H9 (cell line): Measurements from ENCODE around the gene MGAT5. TPM values are rescaled to one million over a fixed set of nuclear protein-coding genes. Genes with fewer than 3 reads are reported as not detected.

Experiments
- DNase-seq: peaks from one replicate; pipeline ENCODE4 v3.0.0-alpha.2; 2017
- H2AFZ ChIP-seq: one replicate; pipeline ENCODE4 v1.6.1; 2013; ENCODE audit warnings: mild to moderate bottlenecking, low read length, control low read depth, moderate library complexity
- H2AK5ac ChIP-seq: 2 replicates; pipeline ENCODE4 v1.6.1; 2013; ENCODE audit warnings: low read length, control low read depth, mixed read lengths; ENCODE audit not compliant: insufficient read length
- H2BK120ac ChIP-seq: one replicate; pipeline ENCODE4 v1.6.1; 2013; ENCODE audit warnings: low read depth, mild to moderate bottlenecking, low read length, control low read depth, inconsistent platforms; ENCODE audit not compliant: poor library complexity, severe bottlenecking
- H2BK12ac ChIP-seq: 2 replicates; pipeline ENCODE4 v1.6.1; 2013; ENCODE audit warnings: low read length, control low read depth, mixed read lengths, low read depth; ENCODE audit not compliant: insufficient read length
- H2BK15ac ChIP-seq: 2 replicates; pipeline ENCODE4 v1.6.1; 2013; ENCODE audit warnings: low read depth, low read length, control low read depth
- H2BK20ac ChIP-seq: one replicate; pipeline ENCODE4 v1.6.1; 2013; ENCODE audit warnings: low read depth, mild to moderate bottlenecking, low read length, control low read depth, inconsistent platforms; ENCODE audit not compliant: poor library complexity, severe bottlenecking
- H2BK5ac ChIP-seq: 2 replicates; pipeline ENCODE4 v1.6.1; 2013; ENCODE audit warnings: low read length, control low read depth, mixed read lengths; ENCODE audit not compliant: insufficient read length
- H3K14ac ChIP-seq: 2 replicates; pipeline ENCODE4 v1.6.1; 2013; ENCODE audit warnings: low read length, control low read depth; ENCODE audit not compliant: insufficient read depth
- H3K18ac ChIP-seq: 2 replicates; pipeline ENCODE4 v1.6.1; 2013; ENCODE audit warnings: low read depth, mild to moderate bottlenecking, mixed read lengths, low read length, control low read depth; ENCODE audit not compliant: insufficient read length
- H3K23ac ChIP-seq: 2 replicates; pipeline ENCODE4 v1.6.1; 2013; ENCODE audit warnings: low read length, control low read depth, mixed read lengths, low read depth; ENCODE audit not compliant: insufficient read length
- H3K23me2 ChIP-seq: 2 replicates; pipeline ENCODE4 v1.6.1; 2013; ENCODE audit warnings: low read depth, mild to moderate bottlenecking, mixed read lengths, low read length, control low read depth; ENCODE audit not compliant: insufficient read length, poor library complexity, severe bottlenecking
- H3K27ac ChIP-seq: 2 replicates; pipeline ENCODE4 v1.5.1; 2013; ENCODE audit warnings: low read length, control low read depth, mixed read lengths, low read depth; ENCODE audit not compliant: insufficient read length
- H3K27me3 ChIP-seq: 2 replicates; pipeline ENCODE4 v1.6.1; 2013; ENCODE audit warnings: low read length, control low read depth, inconsistent platforms; ENCODE audit not compliant: insufficient read depth
- H3K4ac ChIP-seq: 2 replicates; pipeline ENCODE4 v1.6.1; 2013; ENCODE audit warnings: low read depth, mild to moderate bottlenecking, control low read depth, inconsistent platforms, low read length, moderate library complexity
- H3K4me1 ChIP-seq: 2 replicates; pipeline ENCODE4 v1.6.1; 2013; ENCODE audit warnings: low read length, control low read depth, inconsistent platforms; ENCODE audit not compliant: insufficient read depth
- H3K4me2 ChIP-seq: 2 replicates; pipeline ENCODE4 v1.6.1; 2013; ENCODE audit warnings: low read length, control low read depth, mixed read lengths; ENCODE audit not compliant: insufficient read length, insufficient read depth
- H3K56ac ChIP-seq: 2 replicates; pipeline ENCODE4 v1.6.1; 2013; ENCODE audit warnings: low read depth, mild to moderate bottlenecking, mixed read lengths, low read length, control low read depth; ENCODE audit not compliant: insufficient read length
- H3K79me1 ChIP-seq: 2 replicates; pipeline ENCODE4 v1.6.1; 2013; ENCODE audit warnings: low read depth, mild to moderate bottlenecking, moderate library complexity, low read length, control low read depth, inconsistent platforms; ENCODE audit not compliant: insufficient read depth, poor library complexity, severe bottlenecking
- H3K79me2 ChIP-seq: 2 replicates; pipeline ENCODE4 v1.6.1; 2013; ENCODE audit warnings: low read length, control low read depth, inconsistent platforms; ENCODE audit not compliant: insufficient read depth
- H3K9ac ChIP-seq: 2 replicates; pipeline ENCODE4 v1.6.1; 2013; ENCODE audit warnings: low read length, control low read depth, mixed read lengths; ENCODE audit not compliant: insufficient read length; ENCODE audit errors: extremely low read depth
- H3K9me3 ChIP-seq: one replicate; pipeline ENCODE4 v1.6.1; 2013; ENCODE audit warnings: low read depth, low read length, inconsistent platforms; ENCODE audit not compliant: control insufficient read depth
- H3T11ph ChIP-seq: one replicate; pipeline ENCODE4 v1.6.1; 2013; ENCODE audit warnings: mild to moderate bottlenecking, low read length, control low read depth, inconsistent platforms
- H4K20me1 ChIP-seq: one replicate; pipeline ENCODE4 v1.6.1; 2013; ENCODE audit not compliant: control insufficient read depth, insufficient read length, insufficient read depth
- H4K5ac ChIP-seq: 2 replicates; pipeline ENCODE4 v1.6.1; 2013; ENCODE audit warnings: low read depth, mild to moderate bottlenecking, mixed read lengths, low read length, control low read depth; ENCODE audit not compliant: insufficient read length
- H4K8ac ChIP-seq: replicated peaks from 2 replicates; pipeline ENCODE4 v1.6.1; 2013; ENCODE audit warnings: low read length, control low read depth, mixed read lengths, low read depth; ENCODE audit not compliant: insufficient read length
- H4K91ac ChIP-seq: 2 replicates; pipeline ENCODE4 v1.6.1; 2013; ENCODE audit warnings: low read depth, mild to moderate bottlenecking, moderate library complexity, mixed read lengths, low read length, control low read depth; ENCODE audit not compliant: insufficient read length
- H3K27ac Mint-ChIP-seq, 3 experiments: 2 replicates in 2 of 3; 3 replicates in 1 of 3; pipeline ENCODE4 v1.8.0; 2020 to 2021; ENCODE audit warnings: mixed read lengths in 3 of 3, mild to moderate bottlenecking in 1 of 3, moderate library complexity in 1 of 3
- H3K27me3 Mint-ChIP-seq: 2 replicates; pipeline ENCODE4 v1.8.0; 2021; ENCODE audit warnings: low read depth, mild to moderate bottlenecking, moderate library complexity, mixed read lengths
- H3K36me3 Mint-ChIP-seq, 3 experiments: 2 replicates in 2 of 3; 3 replicates in 1 of 3; pipeline ENCODE4 v1.8.0; 2020 to 2021; ENCODE audit warnings: low read depth in 3 of 3, mixed read lengths in 3 of 3; ENCODE audit not compliant: insufficient read depth in 1 of 3
- H3K4me1 Mint-ChIP-seq, 2 experiments: 2 replicates each; pipeline ENCODE4 v1.8.0; 2020; ENCODE audit warnings: mixed read lengths in 2 of 2
- H3K4me3 Mint-ChIP-seq, 2 experiments: 2 replicates in 1 of 2; 3 replicates in 1 of 2; pipeline ENCODE4 v1.8.0; 2020 to 2021; ENCODE audit warnings: mild to moderate bottlenecking in 2 of 2, mixed read lengths in 2 of 2, moderate library complexity in 1 of 2
- H3K9me3 Mint-ChIP-seq, 2 experiments: 2 replicates in 1 of 2; 3 replicates in 1 of 2; pipeline ENCODE4 v1.8.0; 2020; ENCODE audit warnings: mild to moderate bottlenecking in 2 of 2, mixed read lengths in 2 of 2, moderate library complexity in 1 of 2
- WGBS: extraction: QIAGEN DNeasy Blood & Tissue Kit; methylation state at CpG from one replicate; pipeline ENCODE4 v1.1.7; 2013; ENCODE audit warnings: missing lambda C conversion rate, low lambda C conversion rate, mixed read lengths; ENCODE audit not compliant: insufficient read length; ENCODE audit errors: extremely low coverage; 5-methylcytosine and 5-hydroxymethylcytosine counted together
- total RNA-seq: library from RNA; stranded (reverse); gene quantifications from 2 replicates; pipeline ENCODE4 v1.2.1, GENCODE V29; 2021
- TF ChIP-seq, protein P1 (sequence below): fragments of 200-600 bp; sonication (generic); conservative IDR thresholded peaks from 3 replicates; pipeline ENCODE4 v1.8.0; 2021; ENCODE audit warnings: antibody characterized with exemption, mild to moderate bottlenecking

The MGAT5 gene
- total RNA-seq, 1 experiment from 2014 or later = 25.7 TPM

DNA sequence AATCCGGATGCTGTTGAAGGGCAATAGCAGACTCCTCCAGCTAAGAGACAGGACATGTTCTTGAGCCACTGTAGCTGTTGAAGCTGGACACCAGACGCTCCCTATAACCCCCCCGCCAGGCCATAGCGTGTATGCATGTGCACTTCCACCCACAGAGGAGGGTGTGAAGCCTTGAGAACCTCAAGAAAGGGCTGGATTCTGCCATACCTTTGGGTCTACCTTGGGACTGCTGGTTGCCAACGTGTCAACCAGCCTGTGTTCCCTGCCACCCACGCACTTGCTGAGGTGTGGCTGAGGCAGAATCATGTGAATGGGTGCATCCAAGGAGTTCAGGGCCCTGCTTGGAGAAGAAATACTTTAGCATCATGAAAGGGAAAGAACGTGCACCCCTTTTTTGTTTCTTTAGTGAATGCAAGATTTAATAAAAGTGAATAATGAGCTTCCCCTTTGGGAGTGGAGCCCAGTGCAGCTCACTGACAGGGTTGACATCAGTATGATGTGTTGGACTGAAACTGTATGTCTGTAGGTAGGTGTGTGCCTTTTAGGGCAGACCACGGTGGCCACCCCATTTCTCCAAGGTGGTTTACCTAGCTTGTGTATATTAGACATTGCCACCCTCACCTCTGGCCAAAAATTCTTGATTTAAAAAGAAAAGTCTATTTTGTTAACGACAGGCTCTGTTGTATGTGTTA lies 198.3 kb downstream of the MGAT5 start:
- H3K27ac ChIP-seq = no peak overlapping the region
- Mint-ChIP-seq H3K4me3 (no peak overlapping the region), H3K9me3 (no peaks in the 10 kb centered on the region), H3K4me1 (peaks cover 12 to 14% of the 10 kb centered on the region in 2 experiments; a peak in 3 of 4 replicates), H3K27ac (peak overlapping the region in 1 of 3 experiments; percentile 72; a peak in 2 of 7 replicates), H3K27me3 (no peaks in the 10 kb centered on the region), H3K36me3 (peaks cover 7 to 13% (median 13%) of the 10 kb centered on the region in 3 experiments; a peak in 6 of 7 replicates)
- H3K9ac ChIP-seq = no peak overlapping the region
- H3K4ac ChIP-seq = no peak overlapping the region
- DNase-seq = no peak
- no peak overlapping the region for H3K14ac ChIP-seq
- TF ChIP-seq, protein P1, sequence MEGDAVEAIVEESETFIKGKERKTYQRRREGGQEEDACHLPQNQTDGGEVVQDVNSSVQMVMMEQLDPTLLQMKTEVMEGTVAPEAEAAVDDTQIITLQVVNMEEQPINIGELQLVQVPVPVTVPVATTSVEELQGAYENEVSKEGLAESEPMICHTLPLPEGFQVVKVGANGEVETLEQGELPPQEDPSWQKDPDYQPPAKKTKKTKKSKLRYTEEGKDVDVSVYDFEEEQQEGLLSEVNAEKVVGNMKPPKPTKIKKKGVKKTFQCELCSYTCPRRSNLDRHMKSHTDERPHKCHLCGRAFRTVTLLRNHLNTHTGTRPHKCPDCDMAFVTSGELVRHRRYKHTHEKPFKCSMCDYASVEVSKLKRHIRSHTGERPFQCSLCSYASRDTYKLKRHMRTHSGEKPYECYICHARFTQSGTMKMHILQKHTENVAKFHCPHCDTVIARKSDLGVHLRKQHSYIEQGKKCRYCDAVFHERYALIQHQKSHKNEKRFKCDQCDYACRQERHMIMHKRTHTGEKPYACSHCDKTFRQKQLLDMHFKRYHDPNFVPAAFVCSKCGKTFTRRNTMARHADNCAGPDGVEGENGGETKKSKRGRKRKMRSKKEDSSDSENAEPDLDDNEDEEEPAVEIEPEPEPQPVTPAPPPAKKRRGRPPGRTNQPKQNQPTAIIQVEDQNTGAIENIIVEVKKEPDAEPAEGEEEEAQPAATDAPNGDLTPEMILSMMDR = no peak
- no peaks in the 10 kb centered on the region for H3K79me1 ChIP-seq
- no peaks in the 10 kb centered on the region for H3K9me3 ChIP-seq
- no peak overlapping the region for H3K23ac ChIP-seq
- H3T11ph ChIP-seq = no peak overlapping the region
- no peaks in the 10 kb centered on the region for H3K23me2 ChIP-seq
- H2BK12ac ChIP-seq = no peak overlapping the region
- no peaks in the 10 kb centered on the region for H3K79me2 ChIP-seq
- H3K27me3 ChIP-seq = no peaks in the 10 kb centered on the region
- H3K56ac ChIP-seq = no peak overlapping the region
- H2AFZ ChIP-seq = no peak overlapping the region
- H2BK15ac ChIP-seq = no peak overlapping the region
- H3K4me1 ChIP-seq = no peaks in the 10 kb centered on the region
- WGBS = no CpG with 5 or more reads among the region's 9 CpGs
- no peak overlapping the region for H3K4me2 ChIP-seq
- H4K91ac ChIP-seq = no peak overlapping the region
- H4K5ac ChIP-seq = no peak overlapping the region
- no peak overlapping the region for H2AK5ac ChIP-seq
- no peak overlapping the region for H2BK5ac ChIP-seq
- no peak overlapping the region for H2BK20ac ChIP-seq
- H4K8ac ChIP-seq = no peak overlapping the region
- H4K20me1 ChIP-seq = no peaks in the 10 kb centered on the region
- no peak overlapping the region for H2BK120ac ChIP-seq
- no peak overlapping the region for H3K18ac ChIP-seq
